A549 (cell line): ENCODE results near the gene TAS1R3.

ENCODE experiments used
- MYC ChIP-seq: IDR thresholded peaks from 2 replicates; pipeline ENCODE4 v1.6.1; 2012; ENCODE audit warnings: mild to moderate bottlenecking, inconsistent platforms, low read length, improper control_type of control experiment, borderline replicate concordance
- TF ChIP-seq, protein P1 (sequence below): fragments of 200-600 bp; sonication (generic); IDR thresholded peaks from 2 replicates; pipeline ENCODE4 v1.6.1; 2016; ENCODE audit warnings: antibody characterized with exemption, mild to moderate bottlenecking, moderate library complexity

DNA sequence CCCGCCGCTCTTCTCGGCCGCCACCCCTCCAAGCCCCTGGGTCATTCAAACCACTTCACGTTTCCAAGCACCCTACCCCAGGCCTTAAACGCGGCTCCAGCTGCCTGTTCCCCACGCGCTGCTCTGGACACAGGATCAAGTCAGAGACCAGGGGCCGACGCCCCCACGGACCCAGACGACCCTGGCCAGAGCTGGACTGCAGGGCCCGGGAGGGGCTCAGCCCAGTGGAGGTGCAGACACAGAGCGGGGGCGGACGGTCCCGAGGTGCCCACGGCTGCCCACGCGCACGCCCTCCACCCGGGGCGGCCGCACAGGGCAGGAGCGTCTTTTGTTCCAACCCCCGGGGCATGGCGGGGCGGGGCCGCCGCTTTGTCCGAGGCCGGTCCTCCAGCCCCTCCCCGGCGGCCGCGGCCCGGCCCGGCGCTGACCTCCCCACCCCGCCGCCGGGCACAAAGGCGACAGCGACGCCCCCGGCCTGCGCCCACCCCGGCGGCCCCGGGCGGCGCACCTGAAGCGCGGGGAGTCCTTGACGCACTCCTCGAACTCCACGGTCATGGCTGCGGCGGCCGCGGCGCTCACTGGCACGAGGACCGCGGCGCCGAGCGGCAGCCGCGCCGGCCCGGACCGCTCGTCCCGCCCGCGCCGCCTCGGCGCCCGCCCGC is 23.7 kb upstream of the TAS1R3 start:
- no peak for TF ChIP-seq MYC
- TF ChIP-seq, protein P1, sequence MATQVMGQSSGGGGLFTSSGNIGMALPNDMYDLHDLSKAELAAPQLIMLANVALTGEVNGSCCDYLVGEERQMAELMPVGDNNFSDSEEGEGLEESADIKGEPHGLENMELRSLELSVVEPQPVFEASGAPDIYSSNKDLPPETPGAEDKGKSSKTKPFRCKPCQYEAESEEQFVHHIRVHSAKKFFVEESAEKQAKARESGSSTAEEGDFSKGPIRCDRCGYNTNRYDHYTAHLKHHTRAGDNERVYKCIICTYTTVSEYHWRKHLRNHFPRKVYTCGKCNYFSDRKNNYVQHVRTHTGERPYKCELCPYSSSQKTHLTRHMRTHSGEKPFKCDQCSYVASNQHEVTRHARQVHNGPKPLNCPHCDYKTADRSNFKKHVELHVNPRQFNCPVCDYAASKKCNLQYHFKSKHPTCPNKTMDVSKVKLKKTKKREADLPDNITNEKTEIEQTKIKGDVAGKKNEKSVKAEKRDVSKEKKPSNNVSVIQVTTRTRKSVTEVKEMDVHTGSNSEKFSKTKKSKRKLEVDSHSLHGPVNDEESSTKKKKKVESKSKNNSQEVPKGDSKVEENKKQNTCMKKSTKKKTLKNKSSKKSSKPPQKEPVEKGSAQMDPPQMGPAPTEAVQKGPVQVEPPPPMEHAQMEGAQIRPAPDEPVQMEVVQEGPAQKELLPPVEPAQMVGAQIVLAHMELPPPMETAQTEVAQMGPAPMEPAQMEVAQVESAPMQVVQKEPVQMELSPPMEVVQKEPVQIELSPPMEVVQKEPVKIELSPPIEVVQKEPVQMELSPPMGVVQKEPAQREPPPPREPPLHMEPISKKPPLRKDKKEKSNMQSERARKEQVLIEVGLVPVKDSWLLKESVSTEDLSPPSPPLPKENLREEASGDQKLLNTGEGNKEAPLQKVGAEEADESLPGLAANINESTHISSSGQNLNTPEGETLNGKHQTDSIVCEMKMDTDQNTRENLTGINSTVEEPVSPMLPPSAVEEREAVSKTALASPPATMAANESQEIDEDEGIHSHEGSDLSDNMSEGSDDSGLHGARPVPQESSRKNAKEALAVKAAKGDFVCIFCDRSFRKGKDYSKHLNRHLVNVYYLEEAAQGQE, result no peak
